GM23338 (cell line): ENCODE data around the gene BMAL1. TPM values are rescaled to one million over a fixed set of nuclear protein-coding genes. Genes with fewer than 3 reads are reported as not detected.
A peak's percentile ranks its signal among the peaks of the same experiment; 100 is the strongest.

ENCODE experiments used
- ATAC-seq: fragments of 200-7000 bp; cut with Tn5 transposase; 3 replicates; pipeline ENCODE4 v1.9.1; 2020
- DNase-seq: peaks from one replicate; pipeline ENCODE4 v3.0.0-alpha.2; 2015; ENCODE audit warnings: low spot score
- H2AFZ ChIP-seq: fragments of 200-600 bp; sonication (generic); 2 replicates; pipeline ENCODE4 v1.8.0; 2016; ENCODE audit warnings: antibody characterized with exemption, mild to moderate bottlenecking, moderate library complexity
- H3F3A ChIP-seq: fragments of 200-600 bp; sonication (generic); replicated peaks from 2 replicates; pipeline ENCODE4 v1.8.0; 2017; ENCODE audit warnings: antibody characterized with exemption, mixed run types, low read depth
- H3K27ac ChIP-seq: fragments of 200-600 bp; sonication (generic); 2 replicates; pipeline ENCODE4 v1.6.1; 2016; ENCODE audit warnings: low read depth
- H3K27me3 ChIP-seq: fragments of 200-600 bp; sonication (generic); 2 replicates; pipeline ENCODE4 v1.8.0; 2016; ENCODE audit warnings: mild to moderate bottlenecking, mixed run types, moderate library complexity; ENCODE audit not compliant: insufficient read depth
- H3K36me3 ChIP-seq: fragments of 200-600 bp; sonication (generic); 2 replicates; pipeline ENCODE4 v1.8.0; 2016; ENCODE audit warnings: mild to moderate bottlenecking; ENCODE audit not compliant: insufficient read depth
- H3K4me1 ChIP-seq: fragments of 200-600 bp; sonication (generic); 2 replicates; pipeline ENCODE4 v1.8.0; 2016; ENCODE audit warnings: mild to moderate bottlenecking, moderate library complexity; ENCODE audit not compliant: insufficient read depth
- H3K4me2 ChIP-seq: fragments of 200-600 bp; sonication (generic); 2 replicates; pipeline ENCODE4 v1.7.1; 2017; ENCODE audit warnings: mixed run types
- H3K4me3 ChIP-seq: fragments of 200-600 bp; sonication (generic); 2 replicates; pipeline ENCODE4 v1.6.1; 2016; ENCODE audit warnings: mixed run types
- H3K79me2 ChIP-seq: fragments of 200-600 bp; sonication (generic); replicated peaks from 2 replicates; pipeline ENCODE4 v1.8.0; 2017; ENCODE audit warnings: mild to moderate bottlenecking; ENCODE audit not compliant: insufficient read depth
- H3K9me2 ChIP-seq: fragments of 200-600 bp; sonication (generic); 2 replicates; pipeline ENCODE4 v1.8.0; 2017; ENCODE audit not compliant: insufficient read depth
- H4K20me1 ChIP-seq: fragments of 200-600 bp; sonication (generic); replicated peaks from 2 replicates; pipeline ENCODE4 v1.8.0; 2017; ENCODE audit warnings: mild to moderate bottlenecking; ENCODE audit not compliant: insufficient read depth
- H3K27ac Mint-ChIP-seq: 2 replicates; pipeline ENCODE4 v1.8.0; 2020; ENCODE audit warnings: inconsistent platforms, mild to moderate bottlenecking, moderate library complexity, mixed read lengths
- H3K27me3 Mint-ChIP-seq: 3 replicates; pipeline ENCODE4 v1.8.0; 2022; ENCODE audit warnings: low read depth, mild to moderate bottlenecking, moderate library complexity, mixed read lengths, inconsistent platforms; ENCODE audit not compliant: insufficient read depth, poor library complexity
- H3K36me3 Mint-ChIP-seq: 3 replicates; pipeline ENCODE4 v1.8.0; 2021; ENCODE audit warnings: low read depth, mild to moderate bottlenecking, inconsistent platforms, moderate library complexity, mixed read lengths
- H3K4me1 Mint-ChIP-seq: 3 replicates; pipeline ENCODE4 v1.8.0; 2020; ENCODE audit warnings: mild to moderate bottlenecking, inconsistent platforms, mixed read lengths
- H3K4me3 Mint-ChIP-seq: 3 replicates; pipeline ENCODE4 v1.8.0; 2021; ENCODE audit warnings: moderate library complexity, mild to moderate bottlenecking, inconsistent platforms, mixed read lengths
- H3K9me3 Mint-ChIP-seq: 3 replicates; pipeline ENCODE4 v1.8.0; 2020; ENCODE audit warnings: moderate library complexity, mild to moderate bottlenecking, inconsistent platforms, mixed read lengths
- CREB1 ChIP-seq: fragments of 250-450 bp; sonication (Bioruptor Pico); IDR thresholded peaks from 2 replicates; pipeline ENCODE4 v1.5.0; 2020; ENCODE audit warnings: low read depth, mild to moderate bottlenecking, moderate library complexity
- CTCF ChIP-seq, 2 experiments: fragments of 200-600 bp in 1 of 2; sonication (generic) in 1 of 2; conservative IDR thresholded peaks; 2 replicates each; pipeline versions ENCODE4 v1.5.1 to v1.6.1; 2016 to 2017; ENCODE audit warnings: antibody characterized with exemption in 2 of 2, low read depth in 2 of 2, mild to moderate bottlenecking in 2 of 2, moderate library complexity in 1 of 2
- ETS1 ChIP-seq: IDR thresholded peaks from 2 replicates; pipeline ENCODE4 v1.6.1; 2016; ENCODE audit warnings: antibody characterized with exemption
- EZH2 ChIP-seq: fragments of 200-600 bp; sonication (generic); IDR thresholded peaks from one replicate; pipeline ENCODE4 v1.8.0; 2017; ENCODE audit warnings: antibody characterized with exemption, mild to moderate bottlenecking, low read depth; ENCODE audit not compliant: unreplicated experiment
- JUNB ChIP-seq: IDR thresholded peaks from one replicate; pipeline ENCODE4 v1.6.1; 2016; ENCODE audit warnings: antibody characterized with exemption; ENCODE audit not compliant: unreplicated experiment
- REST ChIP-seq: IDR thresholded peaks from one replicate; pipeline ENCODE4 v1.6.1; 2018; ENCODE audit warnings: antibody characterized with exemption; ENCODE audit not compliant: unreplicated experiment
- ZNF114 ChIP-seq: fragments of 250-450 bp; sonication (Bioruptor Pico); IDR thresholded peaks from 2 replicates; pipeline ENCODE4 v1.5.0; 2020; ENCODE audit warnings: mild to moderate bottlenecking, moderate library complexity
- ZNF331 ChIP-seq: fragments of 250-450 bp; sonication (Bioruptor Pico); IDR thresholded peaks from 2 replicates; pipeline ENCODE4 v1.5.0; 2020; ENCODE audit warnings: low read depth, mild to moderate bottlenecking, moderate library complexity
- polyA plus RNA-seq: library from polyadenylated mRNA; unstranded; fragments of >200 nt; fragmentation: Nextera tagmentation; extraction: Ambion mirVana; gene quantifications from 2 replicates; pipeline ENCODE4 v1.2.1, GENCODE V29; 2016
- total RNA-seq: library from RNA; depleted of rRNA; stranded (reverse); fragments of >200 nt; shearing (Covaris generic); gene quantifications from 2 replicates; pipeline ENCODE4 v1.2.3, GENCODE V29; 2014

BMAL1 gene
- total and polyA plus RNA-seq, 2 experiments from 2014 or later: 5.1 to 7.2 TPM

GRCh38 chr11:13276832-13277767, 490 bp upstream of the BMAL1 start (continued):
- TF ChIP-seq CTCF (conservative IDR thresholded peaks at IDR 0.05; ENCODE audit: low read depth in 2 of 2) (no peak), JUNB (no peak), ZNF114 (peak; percentile 100), ETS1 (no peak), REST (no peak), CREB1 (CRISPR knock-in tag) (peak; percentile 77), ZNF331 (CRISPR knock-in tag) (peak; percentile 68)

- peak overlapping the region; percentile 77 for H3K4me3 Mint-ChIP-seq
- H3K36me3 Mint-ChIP-seq: peaks cover 3% of the 10 kb centered on the region; the same call in 1 of the 3 replicates
- Histone ChIP-seq H4K20me1 (peaks cover 9% of the 10 kb centered on the region; the same call in 1 of the 2 replicates), H3K36me3 (no peaks in the 10 kb centered on the region), H3K9me2 (no peaks in the 10 kb centered on the region), H3K79me2 (peaks cover 8% of the 10 kb centered on the region; the same call in 1 of the 2 replicates), H3F3A (no peaks in the 10 kb centered on the region), H2AFZ (0 out of 2 replicates have a peak overlapping the region, but pooled peaks have one; percentile 84), H3K27me3 (peaks cover 58% of the 10 kb centered on the region), H3K4me2 (peak overlapping the region; percentile 94), H3K4me3 (peak overlapping the region; percentile 77), H3K27ac (no peak overlapping the region), H3K4me1 (peaks cover 12% of the 10 kb centered on the region)
- ATAC-seq: peak; percentile 9
- peak; percentile 60 for DNase-seq
- H3K27ac Mint-ChIP-seq: no peak overlapping the region
- peak; percentile 52 for TF ChIP-seq EZH2
- TF ChIP-seq ZNF331 (CRISPR knock-in tag): no peak
- H3K27me3 Mint-ChIP-seq: peaks cover 51% of the 10 kb centered on the region
- H3K9me3 Mint-ChIP-seq: no peaks in the 10 kb centered on the region
- peaks cover 36% of the 10 kb centered on the region for H3K4me1 Mint-ChIP-seq
These were observed 1.3 kb downstream of the BMAL1 start for GRCh38 chr11:13278609-13279486.
